HG03378 (cell line): ENCODE measurements around the gene SLC30A2.
"Not testable (repeated sequence)": the region's sequence is repeated elsewhere in the genome, so short reads cannot be mapped to it uniquely, and the experiment has no call there.

Experiments used
- ATAC-seq: cut with Tn5 transposase; IDR thresholded peaks from one replicate; pipeline ENCODE4 v1.9.1; 2021; ENCODE audit warnings: mild to moderate bottlenecking, moderate library complexity; ENCODE audit not compliant: unreplicated experiment

SLC30A2 gene, protein sequence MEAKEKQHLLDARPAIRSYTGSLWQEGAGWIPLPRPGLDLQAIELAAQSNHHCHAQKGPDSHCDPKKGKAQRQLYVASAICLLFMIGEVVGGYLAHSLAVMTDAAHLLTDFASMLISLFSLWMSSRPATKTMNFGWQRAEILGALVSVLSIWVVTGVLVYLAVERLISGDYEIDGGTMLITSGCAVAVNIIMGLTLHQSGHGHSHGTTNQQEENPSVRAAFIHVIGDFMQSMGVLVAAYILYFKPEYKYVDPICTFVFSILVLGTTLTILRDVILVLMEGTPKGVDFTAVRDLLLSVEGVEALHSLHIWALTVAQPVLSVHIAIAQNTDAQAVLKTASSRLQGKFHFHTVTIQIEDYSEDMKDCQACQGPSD

DNA sequence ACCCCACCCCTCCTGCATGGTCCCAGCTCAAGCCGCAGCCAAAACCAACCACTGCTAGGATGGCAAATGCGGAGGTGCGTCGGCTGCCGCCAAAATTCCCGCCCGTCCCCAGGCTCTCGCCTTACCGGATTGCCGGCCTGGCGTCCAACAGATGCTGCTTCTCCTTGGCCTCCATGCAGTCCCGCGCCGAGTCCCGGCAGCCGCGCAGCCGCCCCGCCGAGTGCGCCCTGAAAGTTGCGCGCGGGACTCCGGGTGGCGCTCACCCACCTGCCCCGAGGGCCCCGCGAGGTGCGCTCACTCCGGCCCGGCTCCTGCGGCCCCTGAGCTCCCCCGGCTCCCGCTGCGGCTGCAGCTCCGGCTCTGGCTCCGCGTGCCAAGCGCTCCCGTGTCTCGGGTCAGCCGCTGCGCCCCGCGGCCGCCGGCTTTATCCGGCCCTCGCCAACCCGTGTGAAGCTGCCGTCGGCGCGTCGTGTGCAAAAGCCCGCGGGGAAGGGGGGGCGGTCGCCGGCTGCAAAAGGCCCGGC is at the start of gene SLC30A2:
Gene SLC30A2 (minus strand): TSS at position 397 of the 524 bp plus-strand sequence. CDS start 222 bp downstream, at position 175.
- ATAC-seq: no peak

DNA sequence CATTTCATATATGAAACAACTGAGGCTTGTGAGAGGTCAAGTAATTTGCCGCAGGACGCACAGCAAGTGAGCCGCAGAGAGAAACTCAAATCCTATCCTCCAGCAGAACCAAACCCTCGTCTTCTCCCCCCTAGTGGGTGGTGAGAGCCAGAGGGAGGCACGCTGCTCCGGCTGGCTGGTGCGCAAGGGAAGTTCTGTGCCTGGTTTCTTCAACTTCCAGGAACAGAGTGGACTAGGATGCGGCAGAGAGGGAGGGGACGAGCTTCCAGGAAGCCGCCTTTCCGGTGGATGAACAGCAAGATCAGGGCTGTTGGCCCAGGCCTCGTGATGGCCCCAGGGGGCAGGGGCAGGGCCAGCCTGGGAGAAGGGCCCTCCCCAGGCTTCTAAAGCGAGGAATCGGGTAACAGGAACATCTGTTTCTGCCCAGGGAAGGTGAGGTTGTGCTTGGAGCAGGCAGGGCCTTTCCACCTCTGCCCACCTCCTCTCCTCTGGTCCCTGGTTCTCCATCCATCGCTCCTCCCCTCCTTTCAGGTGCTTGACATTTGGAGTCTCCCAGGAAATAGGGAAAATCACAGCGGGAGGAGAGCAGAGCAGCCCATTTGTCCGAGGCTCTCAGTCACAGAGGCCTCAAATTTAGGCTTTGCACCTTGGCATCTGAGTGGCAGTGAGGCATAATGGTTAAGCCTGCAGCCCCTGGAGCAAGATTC is 48.9 kb upstream of the SLC30A2 start:
- no peak for ATAC-seq

DNA sequence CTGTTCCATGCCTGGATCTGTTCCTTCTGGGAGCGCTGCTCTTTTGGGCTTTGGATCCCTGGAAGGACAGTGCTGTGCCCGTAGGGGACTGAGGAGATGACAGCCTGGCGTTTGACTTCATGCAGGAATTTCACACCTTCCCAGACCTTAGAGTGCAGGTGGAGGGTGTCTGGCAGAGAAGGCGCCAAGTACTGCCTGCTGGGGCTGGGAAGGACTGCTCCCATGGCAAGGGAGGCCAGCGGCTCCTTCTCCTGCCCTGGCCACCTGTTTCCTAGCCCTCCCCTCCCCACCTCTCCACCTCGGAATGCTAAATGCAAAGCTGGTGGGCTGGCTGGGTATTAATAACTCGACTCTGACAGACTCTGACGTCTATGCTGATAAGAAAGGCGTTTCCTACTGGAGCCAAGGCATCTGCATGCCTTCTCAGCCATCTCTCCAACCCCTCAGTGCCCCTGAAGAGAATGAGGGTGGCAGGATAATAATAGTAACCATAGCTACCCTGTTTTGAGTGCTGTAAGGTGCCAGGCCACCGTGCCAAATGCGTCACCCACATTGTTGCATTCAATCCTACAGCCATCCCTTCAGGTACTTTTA is 48.3 kb upstream of the SLC30A2 start:
- no peak for ATAC-seq

DNA sequence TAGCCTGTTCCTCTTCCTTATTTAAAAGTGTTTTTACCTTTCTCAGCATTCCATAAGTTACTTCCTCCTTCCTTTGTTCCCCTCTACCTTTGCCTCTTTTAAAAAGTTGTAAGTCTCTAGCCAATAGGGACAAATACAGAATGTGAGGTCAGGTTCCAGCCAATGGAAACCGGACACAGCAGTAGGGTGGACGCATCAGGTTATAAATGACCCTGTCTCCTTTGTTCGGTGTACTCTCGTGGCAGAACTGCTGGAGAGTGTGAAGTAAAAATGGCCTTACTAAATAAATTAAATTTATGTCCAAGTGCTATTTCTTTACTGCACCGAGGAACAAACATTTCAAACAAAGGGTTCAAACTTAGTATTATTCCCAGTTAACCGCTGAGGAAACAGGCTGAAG is 47.7 kb upstream of the SLC30A2 start:
- ATAC-seq: not testable (repeated sequence)

DNA sequence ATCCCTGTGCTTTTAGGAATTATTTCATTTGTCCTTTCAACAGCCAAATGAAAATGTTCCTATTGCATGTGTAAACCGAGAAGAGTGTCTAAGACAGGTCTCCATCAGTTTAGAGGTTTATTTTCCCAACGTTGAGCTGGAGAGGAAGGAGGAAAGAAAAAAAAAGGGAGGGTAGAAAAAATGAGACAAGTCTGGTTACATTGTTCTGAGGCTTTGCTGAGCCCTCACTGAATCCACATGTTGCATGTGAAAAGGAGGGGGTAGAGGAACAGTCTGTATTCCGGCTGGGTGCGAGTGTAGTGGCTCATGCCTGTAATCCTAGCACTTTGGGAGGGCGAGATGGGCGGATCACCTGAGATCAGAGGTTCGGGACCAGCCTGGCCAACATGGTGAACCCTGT is 46.5 kb upstream of the SLC30A2 start:
- ATAC-seq: no peak

DNA sequence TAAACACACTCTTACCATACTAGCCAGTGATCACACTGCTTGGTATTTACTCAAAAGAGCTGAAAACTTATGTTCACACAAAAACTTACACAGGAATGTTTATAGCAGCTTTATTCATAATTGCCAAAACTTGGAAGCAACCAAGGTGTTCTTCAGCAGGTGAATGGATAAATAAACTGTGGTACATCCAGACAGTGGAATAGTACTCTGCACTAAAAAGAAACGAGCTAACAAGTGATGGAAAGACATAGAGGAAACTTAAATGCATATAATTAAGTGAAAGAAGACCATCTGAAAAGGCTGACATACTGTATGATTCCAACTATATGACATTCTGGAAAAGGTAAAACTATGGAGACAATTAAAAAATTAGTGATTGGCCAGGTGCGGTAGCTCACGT is 45.0 kb upstream of the SLC30A2 start:
- no peak for ATAC-seq

DNA sequence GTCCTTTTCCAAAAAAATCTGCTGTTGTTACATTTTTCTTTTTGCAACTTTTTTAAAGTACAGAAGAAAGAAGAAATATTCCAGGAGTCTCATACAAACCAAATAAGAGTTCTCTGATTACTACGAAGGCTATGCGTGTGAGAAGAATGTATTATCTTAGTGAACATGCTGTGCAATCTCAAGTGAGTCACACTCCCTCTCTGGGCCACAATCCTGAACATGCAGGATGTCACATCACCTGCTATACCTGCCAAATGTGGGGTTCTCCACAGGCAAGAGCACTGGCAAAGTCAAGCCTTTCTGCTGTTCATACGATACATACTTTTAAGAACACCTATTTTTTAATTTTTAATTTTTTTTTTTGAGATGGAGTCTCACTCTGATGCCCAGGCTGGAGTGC is 43.2 kb upstream of the SLC30A2 start:
- no peak for ATAC-seq

DNA sequence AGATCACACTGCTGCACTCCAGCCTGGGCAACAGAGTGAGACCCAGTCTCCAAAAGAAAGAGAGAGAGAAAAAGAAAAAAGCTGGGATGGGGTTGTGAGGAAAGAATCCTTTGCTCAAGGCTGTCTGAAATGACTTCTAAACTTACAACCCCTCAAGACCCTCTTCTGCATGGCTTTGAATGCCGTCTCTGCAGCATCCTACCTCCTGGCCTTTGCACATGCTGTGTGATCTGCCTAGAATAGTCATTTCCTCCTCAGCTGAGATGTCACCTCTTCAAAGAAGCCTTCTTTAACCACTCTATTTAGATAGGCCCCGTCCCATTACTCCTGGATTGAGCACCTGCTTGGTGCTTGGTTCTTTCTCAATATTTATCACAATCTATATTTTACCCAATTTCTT is 38.9 kb upstream of the SLC30A2 start:
- no peak for ATAC-seq

DNA sequence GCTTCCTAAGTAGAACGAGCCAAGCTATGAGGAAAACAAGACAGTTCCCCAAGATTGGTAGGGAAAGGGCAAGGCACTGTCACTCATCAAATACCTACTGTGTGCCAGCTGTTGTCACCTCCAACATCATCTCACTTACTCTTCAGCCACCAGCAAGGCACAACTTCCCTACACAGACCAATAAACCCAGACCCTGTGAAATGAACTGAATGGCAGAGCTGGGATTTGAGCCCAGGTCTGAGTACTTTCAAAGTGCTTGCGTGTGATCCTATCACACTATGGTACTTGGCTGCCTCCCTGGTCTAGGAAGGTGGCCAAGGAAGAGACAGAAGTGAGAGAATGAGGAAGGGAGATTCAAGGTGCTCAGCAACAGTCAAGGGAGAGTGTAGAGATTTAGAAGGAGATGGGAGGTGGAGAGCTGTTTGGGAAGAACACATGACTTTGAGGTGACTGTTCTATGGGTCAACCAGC is 38.2 kb upstream of the SLC30A2 start:
- ATAC-seq: no peak

DNA sequence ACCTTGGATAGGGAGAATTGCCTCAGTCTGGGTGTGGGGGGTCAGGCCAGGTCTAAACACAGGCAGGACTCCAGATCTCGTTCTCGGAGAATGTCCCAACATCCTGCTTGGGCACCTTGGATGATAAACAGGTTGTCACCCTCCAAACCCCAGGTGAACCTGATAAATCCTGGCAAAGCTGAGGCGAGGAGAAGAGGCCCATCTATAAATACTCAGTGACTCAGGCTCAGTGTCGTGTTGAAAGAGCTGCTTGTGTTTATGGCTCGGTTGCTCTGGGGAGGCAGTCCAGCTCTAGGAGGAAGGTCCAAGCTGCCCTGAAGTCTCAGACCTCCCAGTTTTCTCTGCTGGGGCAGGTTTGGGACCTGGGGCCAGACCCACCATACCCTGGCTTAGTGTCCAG is 37.3 kb upstream of the SLC30A2 start:
- no peak for ATAC-seq

DNA sequence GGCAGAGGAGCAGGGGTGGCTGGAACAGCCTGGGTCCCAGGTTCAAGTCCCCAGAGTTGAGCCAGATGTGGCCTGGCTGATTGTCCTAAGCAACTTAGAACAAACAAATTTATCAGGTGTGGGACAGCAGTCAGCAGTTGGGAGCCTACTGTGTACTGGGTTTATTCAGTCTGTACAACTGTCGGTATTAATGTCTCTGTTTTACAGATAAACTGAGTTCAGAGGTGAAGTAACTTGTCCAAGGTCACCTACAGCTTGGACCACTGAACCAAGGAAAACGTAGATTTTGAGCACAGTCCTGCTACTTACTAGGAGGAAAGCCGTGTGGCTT is 36.1 kb upstream of the SLC30A2 start:
- ATAC-seq: no peak

DNA sequence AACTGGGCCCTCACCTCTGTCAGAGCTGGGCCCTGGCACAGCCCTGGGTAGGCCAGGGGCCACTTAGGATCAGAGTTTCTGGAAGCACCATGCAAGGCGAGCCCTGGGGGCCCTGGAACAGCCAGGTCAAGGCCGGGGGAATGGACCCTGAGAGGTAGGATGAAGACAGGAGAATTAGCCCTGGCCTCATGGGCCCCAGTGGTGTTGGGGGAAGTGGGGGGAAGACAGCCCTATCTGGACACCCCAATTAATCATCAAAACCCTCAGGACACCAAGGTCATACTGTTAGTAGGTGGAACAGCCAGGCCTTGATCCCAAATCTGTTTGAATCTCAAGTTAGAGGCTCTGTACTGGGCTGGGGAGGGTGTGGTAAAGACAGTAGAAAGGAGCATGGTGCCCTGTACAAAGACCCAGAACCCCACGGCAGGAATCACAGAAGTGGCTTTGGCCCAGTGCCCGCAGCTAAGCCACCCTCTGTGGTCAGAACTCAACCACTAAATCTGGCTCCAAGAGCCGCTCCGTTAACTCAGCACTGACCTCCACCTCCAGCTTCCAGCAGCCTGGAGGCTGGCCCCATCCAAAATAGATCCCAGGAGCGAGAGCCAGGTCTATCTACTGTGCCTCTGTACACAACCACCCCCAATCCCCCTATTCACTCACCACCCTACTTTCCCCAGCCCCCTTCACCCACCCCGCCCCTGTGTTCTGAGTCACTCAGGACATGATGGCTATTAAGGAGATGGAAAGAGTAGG is 35.5 kb upstream of the SLC30A2 start:
- no peak for ATAC-seq

DNA sequence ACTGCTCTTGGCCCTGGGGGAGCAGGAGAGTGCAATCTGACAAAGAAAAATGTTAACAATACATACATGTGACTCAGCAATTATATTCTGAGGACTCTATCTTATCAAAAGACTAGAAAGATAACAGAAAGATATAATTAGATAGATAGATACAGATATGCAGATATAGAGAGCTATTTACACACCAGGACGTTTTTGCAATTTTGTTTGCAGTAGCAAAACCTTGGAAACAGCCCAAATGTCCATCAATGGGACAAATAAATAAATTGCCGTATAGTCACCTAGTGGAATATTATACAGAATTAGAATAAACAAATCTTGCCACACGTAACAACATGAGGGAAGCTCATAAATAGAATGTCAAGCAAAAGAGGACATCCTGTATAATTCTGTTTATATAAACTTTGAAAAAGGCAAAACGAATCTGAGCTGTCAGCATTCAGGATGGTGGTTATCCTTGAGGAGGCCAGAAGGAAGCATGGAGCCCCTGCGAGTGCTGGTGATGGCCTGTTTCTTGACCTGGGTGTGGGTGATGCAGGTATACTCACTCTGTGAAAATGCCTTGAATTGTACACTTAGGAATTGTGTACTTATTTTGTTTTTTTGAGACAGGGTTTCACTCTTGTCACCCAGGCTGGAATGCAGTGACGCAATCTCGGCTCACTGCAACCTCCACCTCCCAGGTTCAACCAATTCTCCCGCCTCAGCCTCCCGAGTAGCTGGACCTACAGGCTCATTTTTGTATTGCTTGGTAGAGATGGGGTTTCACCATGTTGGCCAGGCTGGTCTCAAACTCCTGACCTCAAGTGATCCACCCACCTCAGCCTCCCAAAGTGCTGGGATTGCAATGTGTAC is 34.3 kb upstream of the SLC30A2 start:
- no peak for ATAC-seq

DNA sequence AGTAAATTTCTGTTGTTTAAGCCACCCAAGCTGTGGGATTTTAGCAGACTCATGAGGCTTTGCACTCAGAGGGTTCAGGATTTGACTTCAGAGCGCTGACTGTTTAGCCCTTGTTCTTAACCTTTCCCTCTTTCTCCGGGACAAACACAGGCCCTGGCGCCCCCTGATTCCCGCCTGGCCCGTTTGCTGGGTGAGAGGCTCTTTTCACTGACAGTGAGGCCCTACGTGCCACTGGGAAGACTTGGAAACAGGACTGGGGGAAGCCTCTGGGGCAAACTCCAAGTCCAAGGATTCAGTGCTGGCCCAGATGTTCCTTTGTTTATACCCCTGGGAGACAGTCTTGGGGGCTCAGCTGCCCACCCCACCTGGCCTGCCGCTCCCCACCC is 33.3 kb upstream of the SLC30A2 start:
- no peak for ATAC-seq

DNA sequence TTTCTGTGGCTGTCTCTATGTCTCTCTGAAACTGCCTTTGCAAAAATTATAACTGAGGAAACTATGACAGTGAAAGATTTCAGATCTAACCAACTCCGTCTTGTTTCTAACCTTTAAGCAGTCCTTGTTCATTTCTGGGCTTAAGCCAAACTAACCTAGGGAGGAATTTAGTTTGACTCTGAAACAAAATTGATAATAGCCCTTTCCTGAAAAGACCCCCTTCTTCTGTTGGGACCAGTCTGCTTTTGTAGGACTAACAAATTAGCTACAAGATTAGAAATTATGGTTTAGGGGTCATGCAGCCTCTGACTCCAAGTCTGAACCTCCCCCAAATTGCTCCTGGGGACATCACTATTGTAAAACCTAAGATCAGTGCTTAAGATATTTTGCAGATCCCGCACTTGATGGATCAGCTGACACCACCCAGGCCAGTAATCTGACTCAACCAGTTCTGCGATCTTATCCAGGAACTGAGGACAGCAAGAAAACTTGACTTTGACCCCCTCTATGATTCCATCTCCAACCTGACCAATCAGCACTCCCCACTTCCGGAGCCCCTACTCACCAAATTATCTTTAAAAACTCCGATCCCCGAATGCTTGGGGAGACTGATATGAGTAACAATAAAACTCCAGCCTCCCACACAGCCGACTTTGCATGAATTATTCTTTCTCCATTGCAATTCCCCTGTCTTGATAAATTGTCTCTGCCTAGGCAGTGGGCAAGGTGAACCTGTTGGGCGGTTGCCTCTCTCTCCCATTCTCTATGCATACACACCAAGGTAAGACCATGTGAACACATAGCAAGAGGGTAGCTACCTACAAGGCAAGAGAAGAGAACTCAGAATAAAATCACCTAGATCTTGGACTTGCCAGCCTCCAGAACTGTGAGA is 32.6 kb upstream of the SLC30A2 start:
- no peak for ATAC-seq

DNA sequence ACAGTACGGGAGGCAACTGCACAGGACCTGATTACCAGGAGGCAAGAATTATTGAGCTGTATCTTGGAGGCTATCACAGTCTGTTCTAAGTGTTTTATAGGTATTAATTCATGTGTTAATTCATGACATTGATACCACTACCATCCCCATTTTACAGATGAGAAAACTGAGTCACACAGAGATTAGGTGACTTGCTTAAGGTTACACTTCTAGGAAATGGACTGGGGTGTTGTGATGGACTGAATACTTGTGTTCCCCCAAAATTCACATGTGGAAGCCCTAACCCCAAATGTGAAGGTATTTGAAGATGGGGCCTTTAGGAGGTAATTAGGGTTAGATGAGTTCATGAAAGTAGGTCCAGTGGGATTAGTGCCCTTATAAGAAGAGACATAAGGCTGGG is 31.6 kb upstream of the SLC30A2 start:
- no peak for ATAC-seq

DNA sequence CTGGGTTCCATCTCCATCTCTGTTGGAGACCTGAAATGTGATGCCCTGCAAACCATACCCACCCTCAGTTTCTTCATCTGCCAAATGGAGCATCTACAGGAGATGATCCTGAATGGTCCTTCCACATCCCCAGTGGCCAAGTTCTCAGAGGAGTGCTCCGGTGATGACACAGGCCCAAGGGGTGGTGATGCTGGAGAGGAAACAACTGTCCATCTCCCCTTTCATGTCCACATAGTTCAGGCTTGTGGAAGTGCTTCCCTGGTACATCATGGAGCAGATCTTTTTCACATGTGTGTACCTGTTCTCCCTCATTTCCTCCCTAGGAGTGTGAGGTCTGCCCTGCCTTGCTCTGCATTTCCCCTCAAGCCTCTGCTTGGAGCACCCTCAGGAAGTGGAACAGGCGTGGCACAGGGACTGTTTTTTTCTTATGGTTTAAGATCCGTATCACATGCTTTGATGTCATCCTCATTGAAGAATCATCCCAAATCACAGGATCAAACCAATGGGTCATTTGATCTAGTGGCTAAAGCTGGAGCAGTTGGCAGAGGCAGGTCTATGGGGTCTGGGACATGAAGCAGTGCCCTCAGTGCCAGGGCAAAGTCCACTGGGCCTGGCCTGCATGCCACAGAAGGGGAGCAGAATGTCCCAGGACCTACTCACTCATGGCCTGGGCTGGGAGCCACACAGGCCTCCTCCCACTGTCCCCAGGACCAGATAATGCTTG is 29.7 kb upstream of the SLC30A2 start:
- no peak for ATAC-seq

DNA sequence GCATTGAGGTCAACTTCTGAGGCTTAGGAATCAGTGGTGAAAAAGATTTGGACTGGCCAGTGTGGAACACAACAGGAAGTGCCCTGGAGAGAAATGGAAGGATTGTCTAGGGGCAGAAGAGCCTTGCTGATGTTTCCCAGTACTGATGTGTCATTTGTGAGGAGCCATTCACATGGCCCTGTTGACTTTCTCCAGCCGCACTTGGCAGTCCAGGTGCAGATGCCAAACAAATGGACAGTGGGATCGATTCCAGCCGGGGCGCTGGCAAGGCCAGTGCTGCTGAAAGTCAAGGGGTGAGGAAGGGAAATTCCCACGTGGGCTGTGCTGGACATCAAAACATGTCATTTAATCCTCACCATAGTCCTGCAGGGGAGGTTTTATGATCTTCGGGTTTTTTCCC is 26.4 kb upstream of the SLC30A2 start:
- no peak for ATAC-seq

DNA sequence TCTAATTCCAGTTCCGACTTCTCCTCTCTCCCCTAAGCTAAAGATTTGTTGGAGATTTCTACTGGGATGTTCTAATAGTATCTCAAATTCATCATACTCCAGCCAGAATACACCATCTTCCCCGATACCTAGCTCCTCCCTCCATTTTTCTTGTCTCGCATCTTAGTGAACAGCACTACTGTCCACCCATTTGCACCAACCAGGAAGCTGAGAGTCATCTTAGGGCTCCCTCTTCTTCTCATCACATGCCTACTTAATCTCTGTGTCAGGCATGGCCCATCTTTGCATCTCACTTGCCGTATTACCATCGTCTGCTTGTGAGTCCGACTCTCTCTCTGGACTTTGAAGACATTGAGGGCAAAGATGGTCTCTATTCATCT is 25.0 kb upstream of the SLC30A2 start:
- no peak for ATAC-seq
